ENCODE data around the gene OSBPL5.

- TF ChIP-seq CTCF (IDR thresholded peaks at IDR 0.05) (no peak), EP300 (IDR thresholded peaks at IDR 0.05; ENCODE audit: low read depth) (no peak)
These were observed 15.8 kb upstream of the OSBPL5 start for GRCh38 chr11:3180869-3181268.
